Esophagus muscularis mucosa (tissue), 4 donors: ENCODE measurements around the gene RABEP1. TPM values are rescaled to one million over a fixed set of nuclear protein-coding genes. Genes with fewer than 3 reads are reported as not detected.
A peak's percentile ranks its signal among the peaks of the same experiment; 100 is the strongest.

Experiments used
- DNase-seq: peaks from one replicate; pipeline ENCODE4 v3.0.0-alpha.2; 2017; ENCODE audit errors: extremely low spot score
- H3K27ac ChIP-seq, 4 donors: fragments of 200-600 bp; sonication (generic); replicated peaks in 1 of 4; 1 replicate in 3 of 4; 2 replicates in 1 of 4; pipeline ENCODE4 v1.5.1; 2016 to 2019; ENCODE audit warnings: mild to moderate bottlenecking in 1 of 4
- H3K27me3 ChIP-seq, 4 donors: fragments of 200-600 bp; sonication (generic); one replicate each; pipeline versions ENCODE4 v1.5.1 to v1.6.0; 2016 to 2019
- H3K36me3 ChIP-seq, 4 donors: fragments of 200-600 bp; sonication (generic); one replicate each; pipeline ENCODE4 v1.5.1; 2016 to 2019
- H3K4me1 ChIP-seq, 4 donors: fragments of 200-600 bp; sonication (generic); one replicate each; pipeline ENCODE4 v1.5.1; 2016 to 2019
- H3K4me3 ChIP-seq, 4 donors: fragments of 200-600 bp; sonication (generic); 1 replicate in 2 of 4; 2 replicates in 2 of 4; pipeline ENCODE4 v1.5.1; 2016 to 2019; ENCODE audit warnings: mild to moderate bottlenecking in 4 of 4, moderate library complexity in 1 of 4
- H3K9me3 ChIP-seq, 4 donors: fragments of 200-600 bp; sonication (generic); 1 replicate in 3 of 4; 2 replicates in 1 of 4; pipeline ENCODE4 v1.5.1; 2016 to 2019
- CTCF ChIP-seq, 3 experiments: fragments of 200-600 bp in 2 of 3; fragments of 450-650 bp in 1 of 3; sonication (generic) in 2 of 3; IDR thresholded peaks; one replicate each; pipeline ENCODE4 v1.5.1; 2017 to 2019; ENCODE audit warnings: antibody characterized with exemption in 3 of 3, mild to moderate bottlenecking in 2 of 3, moderate library complexity in 1 of 3
- EP300 ChIP-seq: sonication (generic); formaldehyde crosslinking; IDR thresholded peaks from one replicate; pipeline ENCODE4 v1.6.1; 2017; ENCODE audit warnings: antibody characterized with exemption
- POLR2A ChIP-seq: fragments of 450-650 bp; IDR thresholded peaks from one replicate; pipeline ENCODE4 v1.6.1; 2017; ENCODE audit warnings: antibody characterized with exemption, moderate library complexity, mild to moderate bottlenecking, low read depth
- POLR2AphosphoS5 ChIP-seq, 2 donors: sonication (generic); formaldehyde crosslinking; IDR thresholded peaks; one replicate each; pipeline ENCODE4 v1.6.1; 2017; ENCODE audit warnings: antibody characterized with exemption in 2 of 2
- WGBS: methylation state at CpG from one replicate; pipeline ENCODE4 v1.1.5; 2018; 5-methylcytosine and 5-hydroxymethylcytosine counted together
- intact Hi-C: fragments of 100-400 bp; cut with DNase I; formaldehyde crosslinking; loops from one replicate; pipeline ENCODE4 v1.15.1; 2023
- total RNA-seq, 4 donors: library from RNA; depleted of rRNA; stranded (reverse); fragments of >200 nt; gene quantifications; one replicate each; pipeline versions ENCODE4 v1.1.0 to v1.2.1, GENCODE V29; 2016

The RABEP1 gene
- total RNA-seq, 4 donors from 2014 or later = 39.5 to 49.7 (median 43.1) TPM

- no peaks in the 10 kb centered on the region for H3K9me3 ChIP-seq
- no peaks in the 10 kb centered on the region for H3K4me1 ChIP-seq
- peaks cover 26 to 94% (median 83%) of the 10 kb centered on the region in 4 donors for H3K36me3 ChIP-seq
- intact Hi-C loops = no loop called here
- H3K27ac ChIP-seq = peak overlapping the region in 3 of 4 donors; percentile 35 to 50 (median 39)
- H3K4me3 ChIP-seq = no peak overlapping the region
- 75% methylated on average over 3 of the region's 3 CpGs for WGBS
- DNase-seq = no peak
- no peaks in the 10 kb centered on the region for H3K27me3 ChIP-seq
- no peak for TF ChIP-seq CTCF (IDR thresholded peaks at IDR 0.05)
- no peak for TF ChIP-seq POLR2AphosphoS5 (IDR thresholded peaks at IDR 0.05)
- TF ChIP-seq EP300 = no peak
- no peak for TF ChIP-seq POLR2A
Observed at GRCh38 chr17:5355421-5356129, 73.5 kb downstream of the RABEP1 start.

DNA sequence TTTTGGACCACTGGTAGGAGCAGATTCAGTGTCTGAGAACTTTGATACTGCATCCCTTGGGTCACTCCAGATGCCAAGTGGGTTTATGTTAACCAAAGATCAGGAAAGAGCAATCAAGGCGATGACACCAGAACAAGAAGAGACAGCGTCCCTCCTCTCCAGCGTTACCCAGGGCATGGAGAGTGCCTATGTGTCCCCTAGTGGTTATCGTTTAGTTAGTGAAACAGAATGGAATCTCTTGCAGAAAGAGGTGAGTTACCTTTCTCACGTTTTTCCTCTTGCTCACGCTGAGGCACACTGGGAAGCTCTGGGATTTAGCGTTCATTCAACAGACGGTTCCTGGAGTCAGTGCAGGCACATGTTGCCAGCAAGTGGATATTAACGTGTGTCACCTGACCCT is 79.3 kb downstream of the RABEP1 start:
- TF ChIP-seq POLR2AphosphoS5 (IDR thresholded peaks at IDR 0.05) (no peak), EP300 (no peak), POLR2A (no peak), CTCF (IDR thresholded peaks at IDR 0.05) (no peak)
- no peak for DNase-seq
- WGBS = 81% methylated on average over 9 of the region's 9 CpGs
- Histone ChIP-seq H3K27ac (no peak overlapping the region), H3K27me3 (no peaks in the 10 kb centered on the region), H3K36me3 (peaks cover 47 to 86% (median 78%) of the 10 kb centered on the region in 4 donors), H3K4me1 (no peaks in the 10 kb centered on the region), H3K9me3 (no peaks in the 10 kb centered on the region), H3K4me3 (no peak overlapping the region)
- intact Hi-C loops = no loop called here

GRCh38 chr17:5362162-5362811 is 80.2 kb downstream of the RABEP1 start:
- H3K36me3 ChIP-seq = peaks cover 51 to 86% (median 76%) of the 10 kb centered on the region in 4 donors

GRCh38 chr17:5364156-5364555 is 82.1 kb downstream of the RABEP1 start:
- WGBS = 89% methylated on average over 6 of the region's 6 CpGs
- Histone ChIP-seq H3K27me3 (no peaks in the 10 kb centered on the region), H3K36me3 (peaks cover 48 to 85% (median 72%) of the 10 kb centered on the region in 4 donors), H3K4me3 (no peak overlapping the region), H3K4me1 (no peaks in the 10 kb centered on the region), H3K9me3 (no peaks in the 10 kb centered on the region), H3K27ac (no peak overlapping the region)
- DNase-seq = no peak
- intact Hi-C loops = no loop called here
- TF ChIP-seq CTCF (IDR thresholded peaks at IDR 0.05) (no peak), POLR2AphosphoS5 (IDR thresholded peaks at IDR 0.05) (no peak), EP300 (no peak), POLR2A (no peak)

More at GRCh38 chr17:5362162-5362811, 80.2 kb downstream of the RABEP1 start:
- no peak overlapping the region for H3K27ac ChIP-seq
- no peak for TF ChIP-seq POLR2AphosphoS5 (IDR thresholded peaks at IDR 0.05)
- TF ChIP-seq EP300 = no peak
- no peak for TF ChIP-seq POLR2A
- no peak for TF ChIP-seq CTCF (IDR thresholded peaks at IDR 0.05)
- intact Hi-C loops = no loop called here
- no peaks in the 10 kb centered on the region for H3K27me3 ChIP-seq
- H3K4me3 ChIP-seq = no peak overlapping the region
- no peaks in the 10 kb centered on the region for H3K9me3 ChIP-seq
- 77% methylated on average over 7 of the region's 7 CpGs for WGBS
- H3K4me1 ChIP-seq = no peaks in the 10 kb centered on the region
- no peak for DNase-seq
